Measurements from ENCODE around the gene PLXNB1.

Gene PLXNB1

DNA sequence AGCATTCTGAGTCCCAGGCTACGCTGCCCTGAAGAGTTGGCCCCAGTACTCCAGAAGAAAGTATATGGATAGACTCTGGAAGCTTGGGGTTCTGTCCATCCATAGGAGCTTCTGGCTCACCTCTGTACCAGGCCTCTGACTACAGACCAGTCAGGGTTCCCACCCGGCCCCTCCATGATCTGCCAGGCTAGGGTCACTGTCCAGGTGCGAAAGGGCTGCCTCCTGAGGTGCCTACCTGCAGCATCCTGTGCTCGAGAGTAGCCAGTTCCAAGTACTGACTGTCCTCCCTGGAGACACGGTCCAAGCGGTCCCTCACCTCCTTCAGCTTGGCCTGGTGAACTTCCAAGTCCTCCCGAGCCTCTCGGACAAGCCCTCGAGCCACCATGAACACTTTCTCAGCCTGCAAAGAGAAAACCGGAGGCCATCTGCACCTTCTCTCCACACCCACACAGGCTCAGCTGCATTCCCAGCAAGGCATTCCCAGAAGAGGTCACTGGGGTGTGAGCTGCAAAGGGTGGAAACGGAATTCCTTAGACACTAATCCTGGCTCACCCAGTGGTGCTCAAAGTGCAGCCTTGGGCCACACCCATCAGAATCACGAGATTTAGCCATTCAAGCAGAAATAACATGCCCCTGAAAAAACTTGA lies 3.7 kb upstream of the PLXNB1 start:
- no peak for DNase-seq

DNA sequence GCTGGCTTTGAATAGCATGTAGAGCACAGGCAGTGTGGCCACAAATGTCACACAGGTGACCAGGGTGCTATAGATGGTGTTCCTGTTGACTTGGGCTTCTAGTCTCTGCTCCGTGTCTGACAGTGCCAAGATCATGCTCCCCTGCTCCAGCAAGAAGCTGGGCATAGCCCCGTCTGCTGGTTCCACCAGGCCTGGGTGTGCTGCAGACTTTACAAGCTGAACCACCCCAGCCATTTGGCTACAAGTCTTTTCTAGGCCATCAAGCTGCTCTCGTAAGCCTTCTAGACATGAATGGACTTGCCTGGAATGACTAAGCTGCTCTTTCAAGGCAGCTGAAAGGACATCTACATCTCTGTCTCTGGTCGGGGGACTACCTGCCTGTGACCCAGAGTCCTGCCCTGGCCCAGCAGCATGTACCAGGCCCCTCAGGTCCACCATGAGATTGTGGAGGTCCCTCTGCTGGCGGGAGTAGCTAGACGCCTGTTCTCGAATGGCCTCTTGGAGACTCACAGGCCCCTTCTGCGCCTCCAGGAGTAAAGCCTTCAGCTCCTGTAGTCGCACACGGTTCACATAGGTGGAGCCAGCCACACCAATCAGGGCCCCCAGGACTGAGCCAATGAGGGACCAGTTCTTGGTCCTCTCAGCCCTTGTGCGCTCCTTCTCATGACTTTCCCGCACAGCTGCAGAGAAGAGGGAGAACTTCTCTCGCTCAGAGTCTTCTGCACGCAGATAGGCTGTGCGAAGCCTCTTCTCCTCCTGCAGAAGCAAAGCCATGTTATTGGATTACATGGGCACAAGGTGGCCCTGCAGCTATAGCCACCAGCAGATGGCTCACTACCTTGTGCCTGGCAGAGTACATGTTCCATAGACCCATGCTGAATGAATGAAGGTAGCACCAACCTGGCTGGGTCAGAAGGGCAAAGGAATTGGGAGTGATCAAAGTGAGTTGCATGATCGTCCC lies 2.8 kb upstream of the PLXNB1 start:
- DNase-seq: peak in 1 of 56 donors; percentile 24

DNA sequence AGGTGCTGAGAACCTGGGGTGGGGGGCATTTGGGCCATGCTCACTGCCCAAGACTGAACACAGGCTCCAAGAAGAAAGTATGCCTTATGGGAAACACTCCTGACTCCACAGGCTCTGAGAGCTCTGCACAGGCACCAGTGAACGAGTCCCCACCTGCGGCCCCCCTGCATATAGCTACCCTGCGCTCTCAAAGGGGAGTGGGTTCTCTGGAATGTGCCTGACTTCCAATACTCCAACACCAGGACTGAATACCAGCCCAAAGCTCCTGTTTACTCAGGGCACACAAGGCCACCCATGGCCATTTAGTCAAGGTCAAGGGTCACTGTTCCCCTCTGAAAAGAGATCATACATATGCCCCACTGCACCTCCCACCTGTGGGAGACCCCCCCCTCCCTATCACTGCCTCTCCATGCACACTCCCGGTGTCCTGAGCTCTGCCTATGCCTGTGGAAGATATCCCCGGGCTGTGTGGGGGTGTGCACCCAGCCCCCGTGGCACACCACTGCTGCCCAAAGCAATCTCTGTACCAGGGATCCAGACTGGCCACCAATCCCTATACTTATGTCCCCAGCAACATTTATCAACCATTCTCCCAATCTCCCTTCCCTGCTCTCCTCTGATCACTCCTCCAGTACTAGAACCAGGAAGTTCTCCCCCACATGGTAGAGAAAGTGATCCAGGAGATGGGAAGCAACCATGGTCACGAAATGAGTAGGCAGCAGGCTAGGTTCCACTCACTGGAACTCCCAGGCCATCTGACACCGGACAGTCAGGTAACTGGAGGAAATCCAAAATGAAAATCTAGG lies 1.5 kb upstream of the PLXNB1 start:
- no peak for DNase-seq

DNA sequence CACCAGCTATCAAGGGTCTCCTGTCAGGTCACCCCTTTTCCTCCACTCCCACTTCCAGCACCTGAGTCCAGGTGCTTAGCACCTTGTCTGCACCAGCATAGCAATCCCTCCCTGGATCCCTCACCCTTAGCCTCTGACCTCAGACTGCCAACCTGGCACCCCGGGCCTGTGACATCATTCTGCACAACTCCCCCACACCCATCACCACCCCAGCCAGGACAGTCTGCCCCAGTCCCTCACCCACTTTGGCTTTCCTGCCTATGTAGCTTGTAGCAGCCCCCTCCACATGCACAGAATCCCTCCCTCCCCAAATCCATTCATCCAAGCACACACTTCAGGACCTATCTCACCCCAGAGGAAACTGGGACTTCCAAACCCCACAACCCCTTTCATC lies 819 bp upstream of the PLXNB1 start:
- no peak for DNase-seq

DNA sequence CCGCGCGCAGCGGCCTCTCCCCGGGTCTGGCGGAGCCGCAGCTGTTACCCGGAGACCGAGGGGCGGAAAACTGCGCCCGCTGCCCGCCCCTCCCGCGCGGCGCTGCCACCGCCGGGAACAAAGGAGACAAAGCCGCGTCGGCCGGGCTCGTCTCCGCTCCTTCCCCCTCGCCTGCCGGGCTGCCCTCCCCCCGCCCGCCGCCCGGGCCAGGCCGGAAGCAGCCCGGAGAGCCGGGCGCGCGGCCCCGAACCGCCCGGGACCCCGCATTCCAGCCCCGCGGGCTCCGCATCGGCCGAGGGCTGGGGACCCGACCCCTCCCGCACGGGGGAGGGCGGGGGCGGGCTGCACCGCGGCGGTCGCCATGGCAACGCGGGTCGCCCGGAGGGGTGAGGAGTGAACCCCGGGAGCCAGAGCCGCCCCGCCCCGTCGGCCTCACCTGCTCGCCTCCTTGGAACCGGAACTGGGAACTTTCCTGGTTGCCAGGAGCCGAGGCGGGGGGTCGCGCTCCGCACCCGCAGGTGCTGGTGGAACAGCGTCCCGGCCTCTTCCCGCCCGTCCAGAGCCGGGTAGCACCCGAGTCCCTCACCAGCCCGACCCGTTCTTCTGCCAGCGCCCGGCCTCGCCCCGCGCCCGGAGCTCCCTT lies 448 bp downstream of the PLXNB1 start:
- peak in 48 of 56 donors; percentile 17 to 86 (median 68) for DNase-seq

DNA sequence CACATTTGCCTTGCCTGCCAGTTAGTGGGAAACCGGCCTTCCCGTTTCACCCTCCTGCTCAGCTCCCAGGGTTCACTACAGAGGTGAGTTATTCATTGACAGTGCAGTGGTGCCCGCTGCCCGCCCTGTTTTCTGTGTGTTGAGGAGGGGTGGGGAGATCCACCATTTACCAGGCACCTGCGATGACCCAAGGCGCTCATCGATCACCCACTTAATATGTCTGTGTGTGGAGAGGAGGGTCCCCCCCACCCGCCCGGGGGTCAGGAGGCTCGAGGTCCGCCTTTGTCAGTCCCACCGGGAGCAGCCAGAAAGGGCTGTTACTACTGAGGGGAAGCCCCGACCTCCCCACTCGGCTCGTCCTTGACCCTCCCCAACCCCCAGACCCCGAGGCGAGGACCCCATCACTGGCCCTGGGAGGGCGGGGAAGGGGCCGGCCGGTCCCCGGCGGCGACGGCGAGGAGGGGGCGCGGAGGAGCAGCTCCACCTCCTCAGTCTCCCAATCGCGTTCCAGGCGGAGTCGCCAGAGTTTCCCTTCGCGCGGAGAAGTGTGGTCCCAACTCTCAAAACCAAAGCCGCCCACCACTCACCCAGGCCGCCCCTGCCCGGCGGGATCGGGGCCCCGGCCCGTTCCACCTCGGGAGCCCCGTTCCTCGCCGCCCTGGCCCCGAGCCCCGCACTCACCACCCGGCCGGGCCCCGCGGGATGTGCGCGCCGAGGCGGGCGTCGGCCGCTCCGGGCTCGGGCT lies 1.1 kb downstream of the PLXNB1 start:
- peak in 25 of 56 donors; percentile 35 to 79 (median 57) for DNase-seq

DNA sequence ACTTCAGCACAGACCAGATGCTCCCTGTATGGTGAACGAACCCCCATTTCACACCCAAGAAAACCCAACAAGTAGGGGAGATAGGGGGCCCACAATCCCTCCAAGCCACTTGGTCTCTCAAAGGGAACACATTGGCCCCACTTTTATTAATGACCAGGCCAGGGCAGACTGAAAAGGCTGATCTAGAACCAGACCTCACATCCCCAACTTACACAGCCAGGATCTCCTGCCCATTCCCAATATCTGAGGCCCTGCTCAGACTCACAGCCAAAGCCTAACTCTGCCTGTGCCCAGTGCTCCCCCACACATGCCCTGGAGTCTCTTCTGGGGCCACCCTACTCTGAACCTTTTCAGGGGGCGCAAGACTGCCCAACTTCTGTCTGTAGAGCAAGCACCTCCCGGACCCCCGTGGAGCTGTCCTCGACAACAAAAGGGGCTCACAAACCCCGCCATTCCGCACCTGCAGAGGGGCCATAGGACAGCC lies 1.8 kb downstream of the PLXNB1 start:
- peak in 2 of 56 donors; percentile 20 to 32 for DNase-seq

DNA sequence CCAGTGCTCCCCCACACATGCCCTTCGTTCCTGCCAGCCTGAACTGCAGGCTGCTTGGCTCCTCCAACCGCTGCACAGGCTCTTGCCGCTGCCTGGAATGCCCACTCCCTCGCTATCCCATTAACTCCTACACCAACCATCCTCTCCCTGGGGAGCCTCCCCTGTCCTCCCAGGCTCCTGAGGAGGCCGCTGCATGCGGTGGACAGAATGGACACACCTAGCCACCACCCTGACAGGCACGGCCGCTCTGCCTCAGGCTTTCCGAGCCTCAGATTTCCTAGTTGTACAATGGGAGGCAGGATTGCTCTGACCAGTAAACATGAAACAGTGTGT lies 2.3 kb downstream of the PLXNB1 start:
- peak in 19 of 56 donors; percentile 19 to 69 (median 44) for DNase-seq

DNA sequence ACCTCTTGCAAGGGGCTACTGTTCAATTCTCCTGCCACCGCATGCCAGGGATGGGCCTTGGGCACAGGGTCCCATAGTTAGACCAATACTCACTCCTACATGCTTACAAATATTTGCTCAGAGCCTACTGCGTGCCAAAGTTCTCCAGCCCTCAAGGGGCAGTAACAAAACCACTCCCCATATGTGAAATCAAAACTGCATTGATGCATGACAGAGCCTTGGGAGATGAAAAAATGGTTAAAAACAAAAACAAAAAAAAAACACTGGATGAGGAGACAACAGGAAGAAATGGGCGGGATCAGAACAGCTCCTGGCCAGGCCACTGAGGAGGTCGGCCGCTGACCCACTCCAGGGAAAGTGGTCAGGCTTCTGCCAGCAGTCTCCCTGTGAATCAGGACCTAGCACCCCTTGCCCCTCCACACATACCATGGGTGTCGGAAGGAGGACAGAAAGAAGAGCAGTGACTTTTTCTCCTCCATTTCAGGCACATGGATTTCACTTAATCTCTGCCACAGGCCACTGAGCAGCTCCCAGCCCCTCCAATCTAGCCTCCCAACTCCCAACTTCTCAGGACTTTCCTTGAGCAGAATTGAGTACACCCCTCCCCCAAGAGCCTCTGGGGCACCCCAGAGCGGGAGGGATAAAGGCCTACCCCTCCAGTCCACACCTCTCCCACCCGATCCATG lies 2.8 kb downstream of the PLXNB1 start:
- DNase-seq: peak in 20 of 56 donors; percentile 11 to 69 (median 46)

DNA sequence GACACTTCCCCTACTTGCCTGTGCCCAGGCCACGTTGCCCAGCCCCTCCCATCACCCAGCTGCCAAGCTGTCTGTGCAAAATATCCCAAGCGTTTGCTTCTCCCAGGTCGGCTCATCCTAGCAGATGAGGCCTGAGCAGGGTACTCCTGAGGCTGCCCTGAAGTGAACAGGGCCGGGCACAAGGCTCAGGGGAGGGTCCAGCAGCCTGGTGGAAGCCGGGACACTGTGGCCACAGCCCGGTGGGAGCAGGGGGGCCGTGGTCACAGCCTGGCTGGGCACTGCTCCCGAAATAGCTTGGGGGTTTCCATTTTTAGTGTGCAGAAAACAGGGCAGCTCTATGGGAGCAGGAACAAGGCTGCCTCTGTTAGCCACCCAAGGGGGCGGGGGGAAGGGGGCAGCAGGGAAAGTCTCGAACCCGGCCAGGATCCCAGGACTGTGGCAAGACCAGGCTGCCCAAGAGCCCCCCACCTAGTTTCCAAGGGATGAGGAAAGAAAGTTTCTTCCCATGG lies 3.4 kb downstream of the PLXNB1 start:
- peak in 55 of 56 donors; percentile 39 to 96 (median 87) for DNase-seq

DNA sequence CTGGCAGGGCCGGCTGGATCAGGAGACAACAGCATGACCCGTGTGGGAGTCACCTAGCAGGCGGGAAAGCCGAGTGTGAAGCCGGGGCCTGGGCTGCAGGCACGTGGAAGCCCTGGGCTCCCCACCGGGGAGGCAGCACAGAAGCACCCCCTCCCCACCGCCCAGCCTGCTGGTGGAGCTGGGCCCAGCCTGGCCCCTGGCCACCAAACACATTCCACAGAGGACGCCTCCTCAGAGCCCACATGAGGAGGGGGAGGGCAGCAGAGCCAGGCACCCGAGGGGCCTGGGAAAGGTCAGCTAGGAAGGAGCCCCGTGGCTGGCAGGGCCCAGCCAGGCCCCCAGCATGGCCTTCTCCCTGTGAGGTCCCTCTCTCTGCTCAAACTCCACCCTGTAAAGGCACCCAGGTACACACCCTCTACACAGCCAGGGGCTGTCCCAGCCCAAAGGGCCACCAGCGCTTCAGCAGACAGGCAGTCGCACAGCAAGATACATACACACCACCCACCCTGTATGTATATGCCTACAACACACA lies 4.5 kb downstream of the PLXNB1 start:
- DNase-seq: peak in 46 of 56 donors; percentile 15 to 87 (median 58)

DNA sequence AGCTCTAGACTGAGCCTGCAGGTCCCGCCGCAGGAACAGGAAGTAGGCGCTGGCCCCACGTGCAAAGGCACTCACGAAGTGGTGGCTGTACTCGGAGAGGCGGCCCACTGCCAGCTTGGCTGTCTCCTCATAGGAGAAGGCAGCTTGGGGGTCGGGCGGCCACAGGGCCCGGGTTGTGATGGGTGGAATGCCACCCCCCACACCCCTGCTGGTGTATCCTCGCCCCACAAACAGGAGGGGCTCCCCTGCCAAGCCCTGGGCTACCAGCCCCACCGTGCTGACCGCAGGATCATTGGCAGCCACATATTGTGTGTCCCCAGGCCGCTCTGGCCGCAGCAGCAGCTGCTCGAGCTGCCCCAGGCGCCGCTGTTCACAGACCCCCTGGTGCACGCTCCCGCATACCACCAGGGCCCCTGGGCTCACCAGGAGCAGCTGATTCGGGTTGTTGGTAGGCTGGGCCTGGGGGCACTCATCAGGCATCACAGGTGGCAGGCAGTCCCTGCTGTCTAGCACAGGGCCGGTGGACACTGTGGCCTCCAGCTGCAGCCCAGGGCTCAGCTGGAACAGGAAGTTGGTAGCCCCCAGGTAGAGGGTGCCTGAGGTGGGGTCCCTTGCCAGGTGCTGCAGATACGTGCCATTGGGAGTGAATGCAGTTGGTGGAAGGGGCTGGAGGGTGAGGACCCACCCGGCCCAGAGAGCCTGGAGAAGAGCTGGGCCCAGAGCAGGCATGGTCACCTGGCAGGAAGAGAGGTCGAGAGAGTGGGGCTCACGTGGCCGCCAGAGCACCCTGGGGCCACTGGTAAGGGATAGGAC lies 5.8 kb downstream of the PLXNB1 start:
- DNase-seq: peak in 21 of 56 donors; percentile 24 to 63 (median 37)

DNA sequence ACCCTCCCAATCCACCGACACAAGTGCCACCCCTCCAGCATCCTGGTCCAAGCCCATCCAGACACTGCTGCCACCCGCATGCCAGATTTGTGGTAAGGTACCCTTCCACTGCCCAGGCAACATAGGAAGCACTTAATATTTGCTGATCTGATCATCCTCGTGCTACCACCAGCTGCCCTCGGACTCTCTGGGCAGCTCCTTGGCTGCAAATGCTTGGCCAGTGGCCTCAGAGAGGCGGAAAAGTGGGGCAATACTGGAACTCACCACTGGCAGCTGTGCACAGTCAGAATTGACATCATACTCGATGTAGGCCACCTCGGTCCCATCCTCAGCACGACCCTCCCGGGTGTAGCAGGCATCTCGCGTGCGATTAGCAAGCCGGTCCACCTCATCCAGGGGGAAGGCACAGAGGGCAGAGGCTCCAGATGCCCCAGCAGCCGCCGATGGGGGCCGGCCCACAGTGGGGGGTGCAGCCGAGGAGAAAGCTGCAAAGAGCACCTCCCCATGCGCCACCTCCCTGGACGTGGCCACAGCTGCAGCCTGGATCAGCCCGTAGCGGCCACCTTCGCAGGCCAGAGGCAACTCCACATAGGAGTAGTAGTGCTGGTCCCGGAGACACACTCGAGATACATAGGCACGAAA lies 6.5 kb downstream of the PLXNB1 start:
- peak in 25 of 56 donors; percentile 17 to 64 (median 41) for DNase-seq

DNA sequence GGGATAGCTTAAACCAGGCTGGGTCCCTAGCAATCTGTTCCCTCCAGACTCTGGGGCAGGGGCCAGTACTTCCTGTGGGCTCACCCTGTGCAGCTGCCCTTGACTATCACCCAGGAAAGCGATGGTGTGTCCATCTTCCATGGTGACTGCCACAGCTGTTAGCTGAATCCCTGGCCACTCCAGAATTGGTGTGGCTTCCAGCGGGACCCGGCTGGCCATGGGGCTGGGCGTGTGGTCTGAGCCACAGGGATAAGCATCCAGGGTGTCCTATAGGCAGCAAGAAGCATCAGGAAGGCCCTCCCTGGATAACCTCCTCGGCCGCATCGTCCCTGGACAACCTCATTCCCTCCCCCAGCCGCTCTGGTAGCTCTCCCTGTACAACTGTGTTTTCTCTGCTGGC lies 7.2 kb downstream of the PLXNB1 start:
- DNase-seq: no peak

DNA sequence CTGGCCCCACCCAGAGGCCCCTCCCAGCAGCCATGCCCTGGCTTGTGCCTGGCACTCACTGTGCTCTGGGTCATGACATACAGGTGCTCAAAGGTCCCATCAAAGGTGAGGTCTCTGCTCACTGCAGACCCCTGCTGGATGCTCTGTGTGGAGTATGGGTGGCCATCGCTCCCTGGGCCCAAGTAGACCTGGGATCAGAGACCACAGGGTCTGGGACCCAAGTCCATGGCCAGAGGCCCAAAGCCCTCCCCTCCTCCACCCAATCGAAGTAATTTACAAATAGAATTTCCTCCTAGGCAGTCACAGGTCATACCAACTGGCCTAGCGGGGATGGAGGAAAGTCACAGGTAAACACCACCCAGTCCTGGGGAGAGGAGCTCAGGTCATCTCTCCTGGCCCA lies 7.6 kb downstream of the PLXNB1 start:
- no peak for DNase-seq

DNA sequence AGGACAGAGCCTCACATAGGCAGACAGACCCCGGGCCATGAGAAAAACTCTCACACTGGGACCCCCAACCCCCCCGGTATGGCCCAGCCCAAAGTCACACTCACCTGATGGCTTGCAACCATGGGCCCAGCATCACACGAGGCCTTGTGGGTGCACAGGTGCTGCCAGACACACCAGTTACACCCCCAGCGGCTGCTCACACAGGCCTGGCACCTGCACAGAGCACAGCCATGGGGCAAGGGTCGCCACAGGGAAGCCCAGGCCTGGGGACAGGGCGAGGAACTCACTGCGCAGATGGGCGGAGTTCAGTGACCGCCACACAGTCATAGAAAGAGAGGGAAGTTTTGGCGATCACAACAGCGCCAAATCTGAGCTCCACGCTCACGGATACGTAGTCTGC lies 9.3 kb downstream of the PLXNB1 start:
- no peak for DNase-seq

DNA sequence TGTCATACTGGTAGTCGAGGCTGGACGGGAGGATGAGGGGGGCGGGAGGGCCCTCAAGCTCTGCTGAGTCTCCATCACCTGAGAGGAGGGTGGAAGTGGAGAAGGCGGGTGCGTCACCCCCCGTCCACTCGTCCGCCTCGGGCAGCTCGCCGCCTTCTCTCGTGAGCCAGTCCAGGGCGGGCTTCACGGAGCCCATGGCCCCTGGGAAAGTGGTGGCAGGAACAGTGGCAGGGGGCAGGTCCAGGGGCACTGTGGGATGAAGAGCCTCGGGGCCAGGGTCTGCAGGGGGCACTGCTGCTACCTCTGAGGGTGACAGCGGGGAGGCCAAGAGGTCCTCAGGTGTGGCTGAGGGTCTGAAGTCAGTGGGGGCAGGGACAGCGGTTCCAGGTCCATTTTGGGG lies 10.3 kb downstream of the PLXNB1 start:
- no peak for DNase-seq

DNA sequence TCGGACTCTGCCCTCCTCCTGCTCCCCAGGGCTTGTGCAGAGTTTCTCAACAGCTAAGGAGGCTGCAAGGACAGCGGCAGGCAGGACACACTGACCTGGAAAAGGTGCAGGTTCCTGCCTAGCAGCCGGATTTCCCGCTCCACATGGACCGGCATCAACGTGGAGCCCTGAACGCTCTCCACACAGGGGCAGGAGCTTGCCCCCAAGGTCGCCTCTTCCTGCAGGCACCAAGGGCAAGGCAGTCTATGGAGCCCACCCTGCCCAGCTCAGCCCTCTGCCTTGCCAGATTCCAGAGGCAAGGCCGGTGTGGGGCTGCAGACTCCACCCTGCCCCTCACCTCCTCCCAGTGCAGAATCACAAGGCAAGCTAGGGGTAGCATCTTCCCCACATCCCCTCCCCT lies 10.7 kb downstream of the PLXNB1 start:
- DNase-seq: no peak

All from amygdala (tissue), 56 donors.